GM12864 (cell line): Measurements from ENCODE around the gene DISP3.

Experiments used
- DNase-seq: peaks from one replicate; pipeline ENCODE4 v3.0.0-alpha.2; 2011; ENCODE audit warnings: low read depth
- H3K4me3 ChIP-seq: 2 replicates; pipeline ENCODE4 v1.5.1; 2011; ENCODE audit warnings: mild to moderate bottlenecking, low read depth, low read length, control low read depth
- CTCF ChIP-seq: IDR thresholded peaks from 2 replicates; pipeline ENCODE4 v1.5.1; 2011; ENCODE audit warnings: low read depth, mild to moderate bottlenecking, moderate library complexity, low read length, control low read depth, inconsistent platforms; ENCODE audit errors: missing control alignments

DISP3 gene

GRCh38 chr1:11523746-11524464, 45.0 kb downstream of the DISP3 start:
- DNase-seq = no peak
- TF ChIP-seq CTCF = no peak

GRCh38 chr1:11524465-11525150, 45.7 kb downstream of the DISP3 start:
- no peak overlapping the region for H3K4me3 ChIP-seq
- DNase-seq = no peak
- no peak for TF ChIP-seq CTCF

More at GRCh38 chr1:11523746-11524464, 45.0 kb downstream of the DISP3 start:
- H3K4me3 ChIP-seq = no peak overlapping the region

GRCh38 chr1:11525151-11525505, 46.2 kb downstream of the DISP3 start:
- H3K4me3 ChIP-seq = no peak overlapping the region
- DNase-seq = no peak
- no peak for TF ChIP-seq CTCF

GRCh38 chr1:11525516-11525915, 46.6 kb downstream of the DISP3 start:
- no peak for TF ChIP-seq CTCF
- DNase-seq = no peak
- H3K4me3 ChIP-seq = no peak overlapping the region

- no peak for TF ChIP-seq CTCF
- DNase-seq = no peak
- H3K4me3 ChIP-seq = no peak overlapping the region
Measured at GRCh38 chr1:11526071-11526895, 47.3 kb downstream of the DISP3 start.

- no peak for TF ChIP-seq CTCF
- DNase-seq = no peak
Measured at GRCh38 chr1:11527541-11528452, 48.8 kb downstream of the DISP3 start.

More at GRCh38 chr1:11527541-11528452, 48.8 kb downstream of the DISP3 start:
- no peak overlapping the region for H3K4me3 ChIP-seq
